Mesenchymal stem cell (in vitro differentiated cells and primary cell): ENCODE data around the gene ANKS1A.
"Not testable (repeated sequence)": the region's sequence is repeated elsewhere in the genome, so short reads cannot be mapped to it uniquely, and the experiment has no call there.

Source experiments
- DNase-seq: peaks from one replicate; pipeline ENCODE4 v3.0.0-alpha.2; 2013
- H2AFZ ChIP-seq: one replicate; pipeline ENCODE4 v1.6.1; 2013; ENCODE audit warnings: low read depth, mild to moderate bottlenecking, control low read depth, inconsistent platforms, low read length, moderate library complexity
- H2AK5ac ChIP-seq: 2 replicates; pipeline ENCODE4 v1.6.1; 2013; ENCODE audit warnings: low read length, moderate library complexity, mild to moderate bottlenecking, inconsistent platforms; ENCODE audit not compliant: severe bottlenecking
- H2BK120ac ChIP-seq: one replicate; pipeline ENCODE4 v1.6.1; 2013; ENCODE audit warnings: low read depth, mild to moderate bottlenecking, inconsistent platforms, low read length, moderate library complexity
- H2BK12ac ChIP-seq, 2 experiments: one replicate each; pipeline ENCODE4 v1.6.1; 2013; ENCODE audit warnings: inconsistent platforms in 2 of 2, low read length in 2 of 2, mild to moderate bottlenecking in 2 of 2, moderate library complexity in 2 of 2, control low read depth in 1 of 2
- H2BK15ac ChIP-seq: one replicate; pipeline ENCODE4 v1.6.1; 2013; ENCODE audit warnings: mild to moderate bottlenecking, low read depth, inconsistent platforms; ENCODE audit not compliant: poor library complexity, severe bottlenecking
- H2BK5ac ChIP-seq: 2 replicates; pipeline ENCODE4 v1.6.1; 2013; ENCODE audit warnings: low read depth, mild to moderate bottlenecking, low read length, control low read depth, inconsistent platforms; ENCODE audit not compliant: poor library complexity, severe bottlenecking
- H3K14ac ChIP-seq, 2 experiments: one replicate each; pipeline ENCODE4 v1.6.1; 2013; ENCODE audit warnings: inconsistent platforms in 2 of 2, low read length in 2 of 2, control low read depth in 1 of 2, mild to moderate bottlenecking in 1 of 2, moderate library complexity in 1 of 2
- H3K18ac ChIP-seq, 2 experiments: one replicate each; pipeline ENCODE4 v1.6.1; 2013; ENCODE audit warnings: inconsistent platforms in 2 of 2, low read length in 2 of 2, control low read depth in 1 of 2, low read depth in 1 of 2, mild to moderate bottlenecking in 1 of 2
- H3K23ac ChIP-seq, 2 experiments: one replicate each; pipeline ENCODE4 v1.6.1; 2013; ENCODE audit warnings: inconsistent platforms in 2 of 2, low read length in 2 of 2, mild to moderate bottlenecking in 2 of 2, moderate library complexity in 2 of 2, control low read depth in 1 of 2
- H3K27ac ChIP-seq: 2 replicates; pipeline ENCODE4 v1.5.1; 2013; ENCODE audit warnings: mild to moderate bottlenecking, moderate library complexity, low read length, control low read depth, inconsistent platforms; ENCODE audit not compliant: poor library complexity, severe bottlenecking
- H3K27me3 ChIP-seq, 2 experiments: 2 replicates each; pipeline versions ENCODE4 v1.6.1 to v1.7.0; 2013; ENCODE audit warnings: low read length in 2 of 2, mild to moderate bottlenecking in 2 of 2, moderate library complexity in 2 of 2, control low read depth in 1 of 2, inconsistent platforms in 1 of 2; ENCODE audit not compliant: control insufficient read depth in 1 of 2, insufficient read depth in 1 of 2
- H3K36me3 ChIP-seq, 2 experiments: 2 replicates each; pipeline versions ENCODE4 v1.6.1 to v1.7.0; 2013; ENCODE audit warnings: low read length in 2 of 2, control low read depth in 1 of 2, inconsistent platforms in 1 of 2, low read depth in 1 of 2, mild to moderate bottlenecking in 1 of 2; ENCODE audit not compliant: insufficient read depth in 2 of 2, control insufficient read depth in 1 of 2
- H3K4ac ChIP-seq, 2 experiments: one replicate each; pipeline ENCODE4 v1.6.1; 2013; ENCODE audit warnings: inconsistent platforms in 2 of 2, low read length in 2 of 2, mild to moderate bottlenecking in 2 of 2, moderate library complexity in 2 of 2, control low read depth in 1 of 2, low read depth in 1 of 2
- H3K4me1 ChIP-seq: 2 replicates; pipeline ENCODE4 v1.6.1; 2013; ENCODE audit warnings: low read depth, low read length, control low read depth; ENCODE audit not compliant: control insufficient read depth, insufficient read depth
- H3K4me2 ChIP-seq: 2 replicates; pipeline ENCODE4 v1.6.1; 2013; ENCODE audit warnings: low read length, mild to moderate bottlenecking, inconsistent platforms; ENCODE audit not compliant: poor library complexity, severe bottlenecking
- H3K4me3 ChIP-seq, 2 experiments: 2 replicates each; pipeline versions ENCODE4 v1.5.1 to v1.7.0; 2013; ENCODE audit warnings: low read length in 2 of 2, mild to moderate bottlenecking in 2 of 2, control low read depth in 1 of 2, low read depth in 1 of 2; ENCODE audit not compliant: insufficient read depth in 1 of 2
- H3K79me1 ChIP-seq: replicated peaks from 2 replicates; pipeline ENCODE4 v1.6.1; 2013; ENCODE audit warnings: mild to moderate bottlenecking, control low read depth, low read length, inconsistent platforms; ENCODE audit not compliant: poor library complexity, severe bottlenecking
- H3K9ac ChIP-seq: 2 replicates; pipeline ENCODE4 v1.7.0; 2013; ENCODE audit warnings: mild to moderate bottlenecking, low read length, moderate library complexity
- H3K9me3 ChIP-seq: 2 replicates; pipeline ENCODE4 v1.7.0; 2013; ENCODE audit warnings: mild to moderate bottlenecking, low read length; ENCODE audit not compliant: control insufficient read depth
- H4K8ac ChIP-seq: one replicate; pipeline ENCODE4 v1.6.1; 2013; ENCODE audit warnings: inconsistent platforms, mild to moderate bottlenecking, low read length, moderate library complexity
- H4K91ac ChIP-seq: one replicate; pipeline ENCODE4 v1.6.1; 2013; ENCODE audit warnings: mild to moderate bottlenecking, low read length, inconsistent platforms
- WGBS: methylation state at CpG from one replicate; pipeline ENCODE4 v1.1.7; 2013; ENCODE audit warnings: mixed read lengths; 5-methylcytosine and 5-hydroxymethylcytosine counted together

The ANKS1A gene

GRCh38 chr6:34929241-34929978, 40.4 kb downstream of the ANKS1A start:
- Histone ChIP-seq H3K4me2 (no peak overlapping the region), H4K91ac (no peak overlapping the region), H4K8ac (no peak overlapping the region), H2BK12ac (no peak overlapping the region), H2AFZ (no peak overlapping the region), H3K4me1 (peaks cover 9% of the 10 kb centered on the region), H3K36me3 (no peaks in the 10 kb centered on the region), H3K9me3 (no peaks in the 10 kb centered on the region), H3K14ac (no peak overlapping the region), H3K27me3 (no peaks in the 10 kb centered on the region), H3K9ac (no peak overlapping the region), H3K4me3 (no peak overlapping the region), H3K79me1 (peaks cover 34% of the 10 kb centered on the region), H2BK5ac (no peak overlapping the region), H3K4ac (no peak overlapping the region), H3K27ac (no peak overlapping the region), H2AK5ac (no peak overlapping the region), H3K23ac (no peak overlapping the region), H2BK15ac (no peak overlapping the region), H2BK120ac (no peak overlapping the region), H3K18ac (no peak overlapping the region)
- DNase-seq: no peak
- 94% methylated on average over 4 of the region's 4 CpGs for WGBS

- H2BK120ac ChIP-seq: no peak overlapping the region
- 76% methylated on average over 3 of the region's 3 CpGs for WGBS
- H3K4ac ChIP-seq: no peak overlapping the region
- no peak for DNase-seq
- H3K4me2 ChIP-seq: no peak overlapping the region
- no peak overlapping the region for H3K27ac ChIP-seq
- no peak overlapping the region for H2BK15ac ChIP-seq
- H3K4me1 ChIP-seq: peaks cover 5% of the 10 kb centered on the region
- no peaks in the 10 kb centered on the region for H3K9me3 ChIP-seq
- no peak overlapping the region for H3K18ac ChIP-seq
- no peak overlapping the region for H4K91ac ChIP-seq
- no peaks in the 10 kb centered on the region for H3K27me3 ChIP-seq
- H3K9ac ChIP-seq: no peak overlapping the region
- H3K4me3 ChIP-seq: no peak overlapping the region
- H2AFZ ChIP-seq: no peak overlapping the region
- H2AK5ac ChIP-seq: no peak overlapping the region
- H4K8ac ChIP-seq: no peak overlapping the region
- H3K79me1 ChIP-seq: peaks cover 36% of the 10 kb centered on the region
- H2BK5ac ChIP-seq: no peak overlapping the region
- H2BK12ac ChIP-seq: no peak overlapping the region
- H3K14ac ChIP-seq: no peak overlapping the region
- no peak overlapping the region for H3K23ac ChIP-seq
- no peaks in the 10 kb centered on the region for H3K36me3 ChIP-seq
Measured at GRCh38 chr6:34930221-34930620, 41.2 kb downstream of the ANKS1A start.

GRCh38 chr6:34932202-34932601, 43.1 kb downstream of the ANKS1A start:
- not testable (repeated sequence) for H2BK15ac ChIP-seq, H2AK5ac ChIP-seq, H3K14ac ChIP-seq, H3K4ac ChIP-seq, H2BK120ac ChIP-seq, H4K91ac ChIP-seq, H3K4me3 ChIP-seq, H3K23ac ChIP-seq, H2BK12ac ChIP-seq, H3K4me1 ChIP-seq, H3K9ac ChIP-seq, DNase-seq, H3K27me3 ChIP-seq, H3K27ac ChIP-seq, H2AFZ ChIP-seq, H3K18ac ChIP-seq, H3K36me3 ChIP-seq, H3K4me2 ChIP-seq, H4K8ac ChIP-seq, H2BK5ac ChIP-seq, H3K9me3 ChIP-seq
- 99% methylated on average over 12 of the region's 12 CpGs for WGBS
- peaks cover 34% of the 10 kb centered on the region for H3K79me1 ChIP-seq

GRCh38 chr6:34934516-34934915, 45.5 kb downstream of the ANKS1A start:
- Histone ChIP-seq H3K18ac (no peak overlapping the region), H3K9ac (no peak overlapping the region), H2AFZ (no peak overlapping the region), H2BK120ac (no peak overlapping the region), H3K4me2 (no peak overlapping the region), H3K4me1 (no peaks in the 10 kb centered on the region), H3K4ac (no peak overlapping the region), H4K8ac (no peak overlapping the region), H3K79me1 (peaks cover 32% of the 10 kb centered on the region), H2BK5ac (no peak overlapping the region), H2BK12ac (no peak overlapping the region), H3K27ac (no peak overlapping the region), H3K14ac (no peak overlapping the region), H2BK15ac (no peak overlapping the region), H4K91ac (no peak overlapping the region), H2AK5ac (no peak overlapping the region), H3K36me3 (no peaks in the 10 kb centered on the region), H3K9me3 (no peaks in the 10 kb centered on the region), H3K4me3 (no peak overlapping the region), H3K23ac (no peak overlapping the region), H3K27me3 (no peaks in the 10 kb centered on the region)
- 96% methylated on average over 5 of the region's 5 CpGs for WGBS
- DNase-seq: no peak
